ENCODE results near the gene KRT77.
A peak's percentile ranks its signal among the peaks of the same experiment; 100 is the strongest.

Gene KRT77

GRCh38 chr12:52691076-52691840 is 12.1 kb downstream of the KRT77 start:
- Mint-ChIP-seq H3K4me1 (peaks cover 4% of the 10 kb centered on the region), H3K4me3 (peak overlapping the region; percentile 72 to 75 (median 73)), H3K36me3 (ENCODE audit: low read depth) (no peaks in the 10 kb centered on the region), H3K27ac (no peak overlapping the region), H3K9me3 (no peaks in the 10 kb centered on the region), H3K27me3 (ENCODE audit: low read depth) (peaks cover 87% of the 10 kb centered on the region)
- no peak for TF ChIP-seq CTCF (IDR thresholded peaks at IDR 0.05; ENCODE audit: unreplicated experiment in 3 of 3)

- Mint-ChIP-seq H3K4me3 (peak overlapping the region; percentile 42 to 75 (median 73)), H3K4me1 (peaks cover 4% of the 10 kb centered on the region), H3K9me3 (no peaks in the 10 kb centered on the region), H3K27me3 (ENCODE audit: low read depth) (peaks cover 84% of the 10 kb centered on the region), H3K36me3 (ENCODE audit: low read depth) (no peaks in the 10 kb centered on the region), H3K27ac (no peak overlapping the region)
- no peak for TF ChIP-seq CTCF (IDR thresholded peaks at IDR 0.05; ENCODE audit: unreplicated experiment in 3 of 3)
These were observed 12.8 kb downstream of the KRT77 start for GRCh38 chr12:52690351-52691075.

GRCh38 chr12:52689936-52690335 is 13.4 kb downstream of the KRT77 start:
- Mint-ChIP-seq H3K4me1 (peaks cover 4% of the 10 kb centered on the region), H3K4me3 (no peak overlapping the region), H3K27ac (no peak overlapping the region), H3K27me3 (ENCODE audit: low read depth) (peaks cover 80% of the 10 kb centered on the region), H3K36me3 (ENCODE audit: low read depth) (no peaks in the 10 kb centered on the region), H3K9me3 (no peaks in the 10 kb centered on the region)
- TF ChIP-seq CTCF (IDR thresholded peaks at IDR 0.05; ENCODE audit: unreplicated experiment in 3 of 3), result no peak

- Mint-ChIP-seq H3K4me1 (peaks cover 4% of the 10 kb centered on the region), H3K27ac (no peak overlapping the region), H3K9me3 (no peaks in the 10 kb centered on the region), H3K36me3 (ENCODE audit: low read depth) (no peaks in the 10 kb centered on the region), H3K4me3 (peak overlapping the region in 1 of 3 experiments; percentile 31), H3K27me3 (ENCODE audit: low read depth) (peaks cover 80% of the 10 kb centered on the region)
- TF ChIP-seq CTCF (IDR thresholded peaks at IDR 0.05; ENCODE audit: unreplicated experiment in 3 of 3), result no peak
These were observed 14.1 kb downstream of the KRT77 start for GRCh38 chr12:52689239-52689638.

- H3K9me3 Mint-ChIP-seq, result no peaks in the 10 kb centered on the region
- peaks cover 4% of the 10 kb centered on the region for H3K4me1 Mint-ChIP-seq
These were observed 14.8 kb downstream of the KRT77 start for GRCh38 chr12:52688481-52688880.

More at GRCh38 chr12:52688481-52688880, 14.8 kb downstream of the KRT77 start:
- H3K4me3 Mint-ChIP-seq, result no peak overlapping the region
- H3K27me3 Mint-ChIP-seq (ENCODE audit: low read depth), result peaks cover 83% of the 10 kb centered on the region
- no peak overlapping the region for H3K27ac Mint-ChIP-seq
- no peaks in the 10 kb centered on the region for H3K36me3 Mint-ChIP-seq (ENCODE audit: low read depth)
- no peak for TF ChIP-seq CTCF (IDR thresholded peaks at IDR 0.05; ENCODE audit: unreplicated experiment in 3 of 3)
